Sigmoid colon (tissue), 7 donors: Measurements from ENCODE around the gene CIAO2A. TPM values are rescaled to one million over a fixed set of nuclear protein-coding genes. Genes with fewer than 3 reads are reported as not detected.

ENCODE experiments used
- DNase-seq: peaks from one replicate; pipeline ENCODE4 v3.0.0-alpha.2; 2019
- H3K27ac ChIP-seq, 4 donors: fragments of 200-600 bp; sonication (generic); one replicate each; pipeline ENCODE4 v1.5.1; 2016 to 2019; ENCODE audit warnings: mild to moderate bottlenecking in 1 of 4
- H3K27me3 ChIP-seq, 3 donors: fragments of 200-600 bp; sonication (generic); one replicate each; pipeline ENCODE4 v1.5.1; 2019; ENCODE audit warnings: mild to moderate bottlenecking in 1 of 3
- H3K36me3 ChIP-seq, 4 donors: fragments of 200-600 bp; sonication (generic); one replicate each; pipeline ENCODE4 v1.5.1; 2016 to 2019
- H3K4me1 ChIP-seq, 4 donors: fragments of 200-600 bp; sonication (generic); one replicate each; pipeline ENCODE4 v1.5.1; 2017 to 2019
- H3K4me3 ChIP-seq, 4 donors: fragments of 200-600 bp; sonication (generic); one replicate each; pipeline ENCODE4 v1.5.1; 2017 to 2019; ENCODE audit warnings: mild to moderate bottlenecking in 2 of 4, moderate library complexity in 1 of 4
- H3K9me3 ChIP-seq, 4 donors: fragments of 200-600 bp in 3 of 4; sonication (generic) in 3 of 4; one replicate each; pipeline versions ENCODE4 v1.5.1 to v1.6.1; 2013 to 2019
- CTCF ChIP-seq, 4 experiments: fragments of 450-650 bp in 3 of 4; fragments of 200-600 bp in 1 of 4; IDR thresholded peaks; one replicate each; pipeline ENCODE4 v1.5.1; 2016 to 2019; ENCODE audit warnings: antibody characterized with exemption in 4 of 4, mild to moderate bottlenecking in 3 of 4, moderate library complexity in 2 of 4
- EP300 ChIP-seq, 4 donors: sonication (generic); formaldehyde crosslinking; IDR thresholded peaks; one replicate each; pipeline ENCODE4 v1.6.1; 2017; ENCODE audit warnings: antibody characterized with exemption in 4 of 4
- POLR2A ChIP-seq, 2 donors: fragments of 450-650 bp; IDR thresholded peaks; one replicate each; pipeline ENCODE4 v1.6.1; 2016; ENCODE audit warnings: antibody characterized with exemption in 2 of 2, mild to moderate bottlenecking in 2 of 2, moderate library complexity in 2 of 2
- POLR2AphosphoS5 ChIP-seq, 4 donors: sonication (generic); formaldehyde crosslinking; IDR thresholded peaks; one replicate each; pipeline ENCODE4 v1.6.1; 2017; ENCODE audit warnings: antibody characterized with exemption in 4 of 4
- WGBS, 2 donors: extraction: QIAGEN DNeasy Blood & Tissue Kit; methylation state at CpG; one replicate each; pipeline ENCODE4 v1.1.7; 2013; 5-methylcytosine and 5-hydroxymethylcytosine counted together
- intact Hi-C: fragments of 100-400 bp; cut with DNase I; formaldehyde crosslinking; loops from one replicate; pipeline ENCODE4 v1.15.1; 2023
- polyA plus RNA-seq, 3 donors: library from polyadenylated mRNA; stranded (reverse); fragments of 200-250 nt; gene quantifications; one replicate each; pipeline ENCODE4 v1.2.3, GENCODE V29; 2013
- total RNA-seq, 4 donors: library from RNA; depleted of rRNA; stranded (reverse); fragments of >200 nt; gene quantifications; one replicate each; pipeline ENCODE4 v1.1.0, GENCODE V29; 2016
- donor health status: healthy with polysubstance abuse.
- donor health status: Bipolar disorder and iron deficiency.
- donor health status: healthy.

The CIAO2A gene
- total and polyA plus RNA-seq, 7 donors = 24.7 to 339 (median 51.7) TPM

- 95% methylated on average over 1 of the region's 1 CpG for WGBS, 2 donors
Observed at GRCh38 chr15:64107337-64107736, 13.7 kb upstream of the CIAO2A start.

GRCh38 chr15:64105113-64105704 is 11.6 kb upstream of the CIAO2A start:
- peaks cover 0 to 41% (median 31%) of the 10 kb centered on the region in 4 donors for H3K4me1 ChIP-seq
- TF ChIP-seq EP300 (IDR thresholded peaks at IDR 0.05) (no peak), POLR2AphosphoS5 (IDR thresholded peaks at IDR 0.05) (peak in 3 of 4 donors; percentile 21 to 59 (median 42))
- H3K36me3 ChIP-seq = no peaks in the 10 kb centered on the region
- WGBS, 2 donors = 80 to 83% methylated on average over 9 of the region's 9 CpGs
- peak; percentile 70 for DNase-seq
- intact Hi-C loops = no loop called here
- H3K27me3 ChIP-seq = no peaks in the 10 kb centered on the region
- H3K9me3 ChIP-seq = no peaks in the 10 kb centered on the region
- no peak overlapping the region for H3K4me3 ChIP-seq
- H3K27ac ChIP-seq = peak overlapping the region; percentile 24 to 60 (median 52)

More at GRCh38 chr15:64107337-64107736, 13.7 kb upstream of the CIAO2A start:
- no peak for TF ChIP-seq POLR2A (IDR thresholded peaks at IDR 0.05)
- no peak for TF ChIP-seq EP300 (IDR thresholded peaks at IDR 0.05)
- no peak for TF ChIP-seq CTCF (IDR thresholded peaks at IDR 0.05)
- TF ChIP-seq POLR2AphosphoS5 (IDR thresholded peaks at IDR 0.05) = no peak
- DNase-seq = no peak
- H3K4me3 ChIP-seq = no peak overlapping the region
- H3K4me1 ChIP-seq = peaks cover 0 to 48% (median 35%) of the 10 kb centered on the region in 4 donors
- intact Hi-C loops = no loop called here
- no peaks in the 10 kb centered on the region for H3K9me3 ChIP-seq
- H3K27me3 ChIP-seq = no peaks in the 10 kb centered on the region
- H3K27ac ChIP-seq = no peak overlapping the region
- H3K36me3 ChIP-seq = no peaks in the 10 kb centered on the region

GRCh38 chr15:64102497-64102896 is 8.9 kb upstream of the CIAO2A start:
- 98% methylated on average over 2 of the region's 2 CpGs for WGBS, 2 donors
- Histone ChIP-seq H3K27ac (no peak overlapping the region), H3K27me3 (no peaks in the 10 kb centered on the region), H3K4me3 (no peak overlapping the region), H3K36me3 (no peaks in the 10 kb centered on the region), H3K4me1 (peaks cover 0 to 60% (median 53%) of the 10 kb centered on the region in 4 donors), H3K9me3 (no peaks in the 10 kb centered on the region)
- TF ChIP-seq CTCF (IDR thresholded peaks at IDR 0.05) (no peak), EP300 (IDR thresholded peaks at IDR 0.05) (no peak), POLR2AphosphoS5 (IDR thresholded peaks at IDR 0.05) (no peak), POLR2A (IDR thresholded peaks at IDR 0.05) (no peak)
- no peak for DNase-seq
- intact Hi-C loops = no loop called here

- intact Hi-C loops = no loop called here
- H3K27ac ChIP-seq = peak overlapping the region in 2 of 4 donors; percentile 14 to 34
Observed at GRCh38 chr15:64100958-64101357, 7.3 kb upstream of the CIAO2A start.

GRCh38 chr15:64099379-64099778 is 5.7 kb upstream of the CIAO2A start:
- Histone ChIP-seq H3K9me3 (no peaks in the 10 kb centered on the region), H3K4me1 (peaks cover 0 to 55% (median 51%) of the 10 kb centered on the region in 4 donors), H3K36me3 (no peaks in the 10 kb centered on the region), H3K27me3 (no peaks in the 10 kb centered on the region), H3K4me3 (no peak overlapping the region), H3K27ac (peak overlapping the region in 1 of 4 donors; percentile 24)
- WGBS, 2 donors = 84 to 90% methylated on average over 2 of the region's 2 CpGs
- intact Hi-C loops = no loop called here
- no peak for DNase-seq
- no peak for TF ChIP-seq EP300 (IDR thresholded peaks at IDR 0.05)
- no peak for TF ChIP-seq POLR2A (IDR thresholded peaks at IDR 0.05)
- no peak for TF ChIP-seq CTCF (IDR thresholded peaks at IDR 0.05)
- TF ChIP-seq POLR2AphosphoS5 (IDR thresholded peaks at IDR 0.05) = no peak

More at GRCh38 chr15:64100958-64101357, 7.3 kb upstream of the CIAO2A start:
- peaks cover 0 to 57% (median 55%) of the 10 kb centered on the region in 4 donors for H3K4me1 ChIP-seq
- H3K27me3 ChIP-seq = no peaks in the 10 kb centered on the region
- no peak for TF ChIP-seq POLR2AphosphoS5 (IDR thresholded peaks at IDR 0.05)
- WGBS, 2 donors = 88 to 93% methylated on average over 2 of the region's 2 CpGs
- no peak overlapping the region for H3K4me3 ChIP-seq
- H3K9me3 ChIP-seq = no peaks in the 10 kb centered on the region
- no peaks in the 10 kb centered on the region for H3K36me3 ChIP-seq
- DNase-seq = no peak
